Ascending aorta (tissue), 2 donors: ENCODE measurements around the gene RPL22. TPM values are rescaled to one million over a fixed set of nuclear protein-coding genes. Genes with fewer than 3 reads are reported as not detected.
"Not testable (repeated sequence)": the region's sequence is repeated elsewhere in the genome, so short reads cannot be mapped to it uniquely, and the experiment has no call there.

Experiments used
- DNase-seq, 2 donors: peaks; one replicate each; pipeline ENCODE4 v3.0.0-alpha.2; 2019; ENCODE audit warnings: low spot score in 2 of 2
- H3K27ac ChIP-seq, 2 donors: fragments of 200-600 bp; sonication (generic); one replicate each; pipeline ENCODE4 v1.5.1; 2016 to 2017; ENCODE audit warnings: mild to moderate bottlenecking in 1 of 2
- H3K27me3 ChIP-seq: fragments of 200-600 bp; sonication (generic); one replicate; pipeline ENCODE4 v1.5.1; 2017
- H3K36me3 ChIP-seq, 2 donors: fragments of 200-600 bp; sonication (generic); one replicate each; pipeline ENCODE4 v1.5.1; 2016
- H3K4me1 ChIP-seq, 2 donors: fragments of 200-600 bp; sonication (generic); one replicate each; pipeline ENCODE4 v1.5.1; 2016 to 2017; ENCODE audit warnings: mild to moderate bottlenecking in 1 of 2
- H3K4me3 ChIP-seq, 2 donors: fragments of 200-600 bp; sonication (generic); one replicate each; pipeline ENCODE4 v1.5.1; 2016 to 2017; ENCODE audit warnings: mild to moderate bottlenecking in 1 of 2
- H3K9me3 ChIP-seq, 2 donors: fragments of 200-600 bp; sonication (generic); one replicate each; pipeline ENCODE4 v1.5.1; 2016
- CTCF ChIP-seq, 3 experiments: fragments of 200-600 bp in 2 of 3; fragments of 450-650 bp in 1 of 3; sonication (generic) in 2 of 3; IDR thresholded peaks; one replicate each; pipeline ENCODE4 v1.5.1; 2016 to 2019; ENCODE audit warnings: antibody characterized with exemption in 3 of 3, mild to moderate bottlenecking in 1 of 3, moderate library complexity in 1 of 3
- intact Hi-C: fragments of 100-400 bp; cut with DNase I; formaldehyde crosslinking; loops from one replicate; pipeline ENCODE4 v1.15.1; 2023
- total RNA-seq: library from RNA; depleted of rRNA; stranded (reverse); fragments of >200 nt; gene quantifications from one replicate; pipeline ENCODE4 v1.1.0, GENCODE V29; 2016

The RPL22 gene
- total RNA-seq, 1 donor from 2014 or later = 88.8 TPM

DNA sequence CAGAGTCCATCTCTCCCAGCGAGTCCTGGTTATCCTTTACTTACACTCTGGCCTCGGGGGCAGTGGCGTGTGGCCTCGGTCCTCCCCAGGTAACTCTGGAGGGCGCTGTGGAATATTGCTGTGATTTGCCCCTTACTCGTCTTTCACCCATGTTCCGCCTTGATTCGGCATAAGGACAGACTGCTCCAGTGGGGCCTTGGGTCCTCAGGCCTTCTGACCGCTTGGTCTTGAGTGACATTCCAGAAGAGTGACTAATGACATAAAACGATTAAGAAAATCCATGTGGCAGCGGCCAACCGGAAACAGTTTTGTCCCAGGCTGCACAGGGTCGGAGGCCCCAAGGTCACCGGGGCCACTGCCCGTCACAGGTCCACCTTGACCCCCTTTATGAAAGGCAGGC, 25.3 kb upstream of the RPL22 start:
- no peak for DNase-seq
- Histone ChIP-seq H3K27ac (no peak overlapping the region), H3K36me3 (peaks cover 43 to 69% of the 10 kb centered on the region in 2 donors), H3K27me3 (no peaks in the 10 kb centered on the region), H3K4me3 (no peak overlapping the region), H3K4me1 (no peaks in the 10 kb centered on the region), H3K9me3 (no peaks in the 10 kb centered on the region)
- intact Hi-C loops = no loop called here
- no peak for TF ChIP-seq CTCF (IDR thresholded peaks at IDR 0.05)

DNA sequence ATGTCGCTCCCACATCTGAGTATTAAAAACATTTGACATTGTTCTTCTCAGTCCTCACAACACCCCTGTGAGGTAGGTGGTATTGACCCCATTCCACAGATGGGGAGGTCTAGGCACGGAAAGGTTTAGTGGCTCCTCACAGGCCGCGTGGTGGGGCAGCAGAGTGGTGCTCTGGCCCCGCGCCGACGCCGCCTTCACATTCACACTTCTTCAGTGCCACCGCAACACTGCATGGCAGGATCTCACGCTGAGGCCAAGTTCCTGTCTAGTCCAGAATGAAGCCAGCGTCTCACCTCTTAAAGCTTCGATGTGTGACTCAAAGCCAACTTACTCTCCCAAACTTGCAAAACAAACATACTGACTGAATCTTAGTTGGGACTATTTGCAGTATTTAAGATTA, 24.2 kb upstream of the RPL22 start:
- Histone ChIP-seq H3K9me3 (no peaks in the 10 kb centered on the region), H3K4me1 (no peaks in the 10 kb centered on the region), H3K36me3 (peaks cover 35 to 59% of the 10 kb centered on the region in 2 donors), H3K27me3 (no peaks in the 10 kb centered on the region), H3K4me3 (no peak overlapping the region), H3K27ac (no peak overlapping the region)
- no peak for TF ChIP-seq CTCF (IDR thresholded peaks at IDR 0.05)
- intact Hi-C loops = no loop called here
- DNase-seq = no peak

- no peak for DNase-seq
- peak overlapping the region in 1 of 2 donors; percentile 32 for H3K27ac ChIP-seq
Measured at GRCh38 chr1:6222636-6223035, 23.2 kb upstream of the RPL22 start.

GRCh38 chr1:6221210-6221784, 21.9 kb upstream of the RPL22 start:
- Histone ChIP-seq H3K4me3 (no peak overlapping the region), H3K36me3 (peaks cover 19 to 40% of the 10 kb centered on the region in 2 donors), H3K27me3 (no peaks in the 10 kb centered on the region), H3K9me3 (no peaks in the 10 kb centered on the region), H3K4me1 (no peaks in the 10 kb centered on the region), H3K27ac (no peak overlapping the region)
- no peak for TF ChIP-seq CTCF (IDR thresholded peaks at IDR 0.05)
- intact Hi-C loops = no loop called here
- no peak for DNase-seq

More at GRCh38 chr1:6222636-6223035, 23.2 kb upstream of the RPL22 start:
- no peak overlapping the region for H3K4me3 ChIP-seq
- no peaks in the 10 kb centered on the region for H3K9me3 ChIP-seq
- no peak for TF ChIP-seq CTCF (IDR thresholded peaks at IDR 0.05)
- H3K4me1 ChIP-seq = no peaks in the 10 kb centered on the region
- no peaks in the 10 kb centered on the region for H3K27me3 ChIP-seq
- intact Hi-C loops = no loop called here
- H3K36me3 ChIP-seq = peaks cover 26 to 53% of the 10 kb centered on the region in 2 donors

- no peak for DNase-seq
- H3K4me3 ChIP-seq = no peak overlapping the region
- no peaks in the 10 kb centered on the region for H3K9me3 ChIP-seq
- H3K27ac ChIP-seq = no peak overlapping the region
- intact Hi-C loops = no loop called here
- TF ChIP-seq CTCF (IDR thresholded peaks at IDR 0.05) = no peak
- peaks cover 15 to 30% of the 10 kb centered on the region in 2 donors for H3K36me3 ChIP-seq
- no peaks in the 10 kb centered on the region for H3K27me3 ChIP-seq
- H3K4me1 ChIP-seq = no peaks in the 10 kb centered on the region
Measured at GRCh38 chr1:6220236-6220635, 20.8 kb upstream of the RPL22 start.

- peaks cover 9 to 24% of the 10 kb centered on the region in 2 donors for H3K36me3 ChIP-seq
- intact Hi-C loops, DNase-seq: not testable (repeated sequence)
Measured at GRCh38 chr1:6219641-6220040, 20.2 kb upstream of the RPL22 start.

More at GRCh38 chr1:6219641-6220040, 20.2 kb upstream of the RPL22 start:
- not testable (repeated sequence) for H3K9me3 ChIP-seq, H3K4me1 ChIP-seq, H3K27me3 ChIP-seq, H3K27ac ChIP-seq, H3K4me3 ChIP-seq
